ENCODE data around the gene RUNX3.

The RUNX3 gene

DNA sequence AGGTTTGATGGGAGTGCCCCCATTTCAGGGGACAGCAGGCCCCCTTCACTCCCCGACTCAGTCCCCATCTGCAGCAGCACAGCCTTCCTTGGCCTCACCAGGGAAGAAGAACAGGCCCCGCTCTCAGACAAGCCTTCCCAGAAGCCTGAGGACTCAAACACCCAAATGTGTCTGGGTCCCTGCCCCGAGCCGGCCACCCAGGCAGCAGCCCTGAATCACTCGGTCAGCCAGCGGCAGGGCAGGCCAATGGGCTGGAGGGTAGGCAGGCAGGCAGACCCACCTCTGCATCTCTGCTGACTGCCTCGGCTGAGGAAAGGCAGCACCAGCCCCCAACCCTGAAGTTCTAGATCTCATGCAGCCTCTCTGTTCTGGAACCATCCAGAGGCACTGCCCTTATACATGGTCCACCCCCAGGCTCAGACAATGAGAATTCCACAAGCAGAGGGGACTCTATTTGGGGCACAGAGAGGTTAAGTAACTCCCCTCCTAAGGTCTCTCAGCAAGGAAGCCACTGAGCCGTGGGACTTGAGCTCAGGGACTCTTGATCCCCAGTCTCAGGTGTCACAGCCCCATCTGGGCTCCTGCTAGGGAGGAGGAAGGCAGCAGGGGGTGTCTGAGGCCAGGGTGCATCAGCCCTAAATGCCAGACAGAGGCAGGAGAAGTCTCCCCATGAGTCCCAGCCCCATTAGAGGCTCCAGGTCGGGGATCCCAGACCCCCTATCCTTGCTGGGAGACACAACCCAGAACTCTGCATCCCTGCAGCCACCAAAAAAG, 33.2 kb upstream of the RUNX3 start:
- peak in 1 of 2 donors; percentile 28 for DNase-seq (ENCODE audit: low read depth in 2 of 2)

DNA sequence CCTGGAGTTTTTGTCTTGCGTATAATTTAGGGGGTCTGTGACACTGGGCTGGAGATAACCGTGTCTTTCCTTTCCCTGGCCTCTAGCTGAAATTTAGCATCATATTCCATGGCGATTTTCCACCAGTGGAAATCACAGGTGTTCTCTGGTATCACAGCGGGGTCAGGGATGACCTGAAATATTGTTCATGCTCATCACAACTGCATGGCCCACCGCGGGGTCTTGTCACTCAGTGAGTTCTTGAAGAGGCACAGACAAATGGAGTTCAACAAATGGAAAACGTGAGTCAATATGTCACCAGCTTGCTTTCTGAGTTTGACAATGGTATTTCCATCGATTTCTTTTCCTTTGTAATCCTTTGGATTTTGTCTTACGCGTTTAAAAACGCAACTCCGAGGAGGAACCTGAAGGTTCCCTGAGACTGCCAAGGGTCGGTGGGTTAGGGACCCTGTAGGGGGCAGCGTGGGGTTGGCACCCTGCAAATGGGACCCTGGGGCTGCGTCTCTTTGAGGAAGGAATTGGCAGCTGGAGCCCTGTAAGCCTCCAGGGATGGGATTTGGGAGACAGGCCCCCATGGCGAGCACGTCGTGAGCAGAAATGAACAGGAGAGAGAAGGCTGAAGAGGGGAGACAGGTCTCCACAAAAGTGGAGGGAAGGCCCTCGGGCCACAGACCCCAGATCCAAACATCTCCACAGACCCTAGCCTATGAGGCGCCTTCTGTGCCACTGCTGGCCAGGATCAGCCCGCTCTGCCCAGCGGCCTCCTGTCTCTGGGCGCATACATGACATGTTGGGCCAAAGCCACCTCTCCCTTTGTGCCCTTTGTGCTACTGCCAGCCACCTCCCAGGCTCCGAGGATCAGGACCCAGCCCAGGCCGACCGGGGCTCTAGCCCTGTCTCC, 32.1 kb upstream of the RUNX3 start:
- DNase-seq (ENCODE audit: low read depth in 2 of 2) = no peak

DNA sequence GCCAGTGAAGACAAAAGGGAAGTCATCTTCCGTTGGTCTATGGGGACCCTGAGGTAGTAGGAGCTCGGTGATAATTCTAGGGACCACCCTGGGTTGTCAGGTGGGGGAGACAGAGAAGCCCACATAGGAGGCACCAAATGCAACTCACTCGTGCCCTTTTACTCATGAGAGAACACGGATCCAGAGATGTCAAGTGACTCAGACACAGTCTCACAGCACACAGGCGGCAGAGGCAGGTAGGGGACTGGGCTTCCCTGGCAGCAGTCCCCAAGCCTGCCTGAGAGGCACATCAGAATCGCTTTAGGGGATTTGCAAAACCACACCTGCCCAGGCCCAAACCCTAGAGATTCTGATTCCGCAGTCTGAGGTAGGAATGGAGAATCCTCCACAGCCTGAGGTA, 31.3 kb upstream of the RUNX3 start:
- DNase-seq (ENCODE audit: low read depth in 2 of 2) = no peak

DNA sequence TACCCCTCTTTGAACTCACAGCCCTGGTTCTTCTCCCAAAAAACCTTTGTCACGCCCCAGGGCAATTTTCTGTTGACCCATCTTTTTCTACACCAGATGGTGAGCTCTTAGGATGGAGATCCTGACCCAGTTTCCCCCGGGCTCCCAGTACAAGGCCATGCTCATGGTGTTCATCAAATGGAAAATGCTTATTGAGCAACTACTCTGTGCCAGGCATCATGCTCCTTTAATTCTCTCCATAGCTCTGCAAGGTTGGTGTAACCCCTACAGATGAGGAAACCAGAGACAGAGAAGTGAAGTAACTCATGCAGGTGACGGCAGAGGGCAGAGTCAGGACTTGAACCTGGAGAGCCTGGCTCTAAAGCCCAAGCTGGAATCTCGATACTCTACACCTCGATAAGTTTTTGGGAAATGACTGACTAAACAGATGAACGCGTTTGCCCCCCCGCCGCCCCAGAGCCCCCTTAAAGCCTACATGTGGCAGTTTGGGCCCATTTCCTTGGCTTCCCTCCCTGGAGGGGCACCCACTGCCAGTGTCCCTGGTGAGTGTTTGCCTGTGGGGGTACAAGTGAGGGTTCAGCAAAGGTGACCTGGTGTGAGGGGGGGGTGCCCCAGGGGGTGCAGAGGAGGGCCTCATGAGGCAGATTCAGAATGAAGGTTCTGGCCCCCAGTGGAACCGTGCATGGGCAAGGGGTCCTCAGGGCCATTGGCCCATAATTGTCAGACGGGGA, 30.2 kb upstream of the RUNX3 start:
- DNase-seq (ENCODE audit: low read depth in 2 of 2) = no peak

DNA sequence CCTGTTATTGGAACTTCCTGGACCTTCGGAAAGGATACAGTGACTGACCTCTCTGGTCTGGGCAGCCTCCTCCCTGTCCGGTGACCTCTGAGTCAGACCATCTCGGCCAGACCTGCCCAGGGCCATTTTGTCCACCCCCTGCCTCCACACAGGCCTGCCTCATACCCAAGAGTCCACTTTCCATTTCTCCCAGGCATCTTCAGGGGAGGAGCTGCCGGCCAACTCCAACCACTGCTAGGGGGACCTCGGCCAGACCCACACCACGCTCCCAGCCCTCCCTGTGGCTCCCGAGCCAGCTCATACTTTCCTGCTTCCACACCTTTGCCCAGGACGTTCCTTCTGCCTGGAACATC, 29.5 kb upstream of the RUNX3 start:
- DNase-seq (ENCODE audit: low read depth in 2 of 2) = no peak

DNA sequence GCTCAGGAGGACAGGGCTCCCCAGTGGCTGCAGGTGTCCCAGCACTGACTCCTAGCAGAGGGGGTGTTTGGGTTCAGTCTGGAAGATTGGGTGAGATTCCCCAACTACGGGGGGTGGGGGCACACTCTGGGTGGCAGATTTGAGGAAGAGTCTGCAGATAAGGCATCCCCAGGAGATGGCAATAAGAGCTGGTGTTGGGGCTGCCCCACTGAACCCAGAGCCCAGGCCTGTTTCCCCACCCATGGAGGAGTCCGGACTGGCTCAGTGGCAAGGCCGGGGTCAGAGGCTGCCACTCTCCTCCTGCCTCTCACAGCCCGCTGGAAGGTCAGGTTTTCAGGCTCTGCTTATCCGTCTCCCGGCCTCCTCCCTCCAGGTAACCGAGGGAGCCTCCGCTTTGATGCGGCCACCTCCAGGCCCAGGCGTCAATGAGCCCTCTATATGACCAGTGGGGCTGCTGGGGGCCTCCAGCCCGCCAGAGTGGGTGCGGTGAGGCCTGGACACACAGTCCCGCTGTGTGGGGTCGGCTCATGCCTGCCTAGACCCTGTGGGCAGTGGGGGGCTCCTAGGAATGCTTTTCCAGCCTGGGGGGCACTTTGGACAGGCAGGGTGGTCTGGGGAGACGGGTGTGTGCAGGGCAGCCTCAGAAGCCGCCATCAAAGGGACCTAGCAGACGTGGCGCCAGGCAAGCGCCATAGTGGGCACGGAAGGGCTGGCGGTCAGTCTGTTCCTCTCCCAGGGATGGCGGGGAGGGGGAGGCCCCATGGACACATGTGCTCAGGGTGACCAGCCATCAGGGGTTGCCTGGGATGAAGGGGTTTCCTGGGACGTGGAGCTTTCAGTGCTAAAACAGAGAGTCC, 28.9 kb upstream of the RUNX3 start:
- no peak for DNase-seq (ENCODE audit: low read depth in 2 of 2)

DNA sequence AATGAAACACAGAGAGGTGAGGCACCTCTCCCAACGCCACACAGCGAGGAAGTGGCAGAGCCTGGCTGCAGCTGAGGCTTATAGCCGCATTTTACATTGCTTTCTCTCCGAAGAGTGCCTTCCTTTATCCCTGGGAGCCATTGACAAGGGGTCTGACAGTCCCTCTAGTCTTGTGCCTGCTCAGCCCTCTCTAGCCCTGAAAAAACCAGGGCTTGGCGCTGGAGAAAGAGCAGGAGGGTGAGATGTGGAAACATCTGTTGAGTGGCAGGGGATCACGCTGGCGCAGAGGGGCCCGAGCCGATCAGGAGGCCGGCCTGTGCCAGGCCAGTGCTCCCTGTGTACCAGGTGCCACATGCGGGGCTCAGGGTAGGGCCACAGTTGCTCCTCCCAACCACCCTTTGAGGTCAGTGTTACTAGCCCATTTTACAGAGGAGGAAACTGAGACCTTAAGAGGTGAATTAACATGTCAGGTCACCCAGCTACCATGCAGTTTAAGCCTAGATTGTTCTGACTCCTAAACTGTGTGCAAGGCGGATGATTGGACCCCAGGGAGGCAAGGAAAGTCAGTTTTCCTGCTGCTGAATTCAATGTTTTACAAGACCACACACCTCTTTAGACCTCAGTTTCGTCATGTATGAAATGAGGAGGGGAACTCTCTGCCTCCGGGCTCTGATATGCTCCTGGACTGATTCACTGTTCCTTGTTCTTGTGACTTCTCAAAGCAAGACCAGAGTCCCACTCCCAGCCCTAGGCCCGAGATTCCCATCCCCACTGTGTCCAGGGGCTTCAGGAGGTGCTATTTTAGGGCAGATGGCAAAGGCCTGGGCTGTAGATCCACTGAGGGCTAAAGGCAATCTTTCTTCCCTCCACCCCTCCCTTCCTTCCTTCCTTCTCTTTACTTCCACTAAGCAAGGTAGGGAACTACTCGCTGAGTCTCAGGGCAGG, 28.0 kb upstream of the RUNX3 start:
- no peak for DNase-seq (ENCODE audit: low read depth in 2 of 2)

DNA sequence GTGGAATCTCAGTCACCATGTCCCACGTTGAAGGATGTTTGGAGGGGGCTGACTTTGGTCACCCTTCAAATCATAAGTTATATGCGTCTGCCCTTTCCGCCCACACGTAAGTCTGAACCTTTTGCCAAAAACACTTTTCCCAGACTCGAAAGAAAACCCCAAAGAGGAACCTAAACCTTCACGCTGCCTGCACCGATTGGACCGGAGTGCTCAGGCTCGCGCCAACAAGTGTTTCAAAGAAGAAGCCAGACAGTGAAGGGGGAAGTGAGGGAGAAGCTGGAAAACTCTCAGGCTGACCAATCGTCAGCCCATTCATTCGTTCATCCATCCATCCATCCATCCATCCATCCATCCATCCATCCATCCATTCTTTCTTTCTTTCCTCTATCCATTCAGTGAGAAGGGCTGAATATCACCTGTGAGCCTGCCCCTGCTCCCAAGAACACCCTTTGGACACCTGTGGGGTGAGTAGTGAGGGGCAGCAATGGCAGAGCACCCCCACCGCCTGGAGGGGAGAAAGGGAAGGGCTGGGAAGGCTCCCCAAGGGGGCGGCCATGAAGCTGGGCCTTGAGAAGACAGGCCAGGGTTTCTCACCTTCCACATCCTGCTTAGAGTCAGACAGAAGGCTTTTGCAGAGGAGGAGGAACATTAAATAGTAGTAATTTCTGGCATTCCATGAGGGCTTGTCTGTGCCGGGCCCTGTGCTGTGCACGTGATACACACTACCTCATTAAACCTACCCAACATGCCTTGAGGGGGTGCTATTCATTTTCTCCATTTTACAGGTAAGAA, 27.1 kb upstream of the RUNX3 start:
- DNase-seq (ENCODE audit: low read depth in 2 of 2) = no peak

DNA sequence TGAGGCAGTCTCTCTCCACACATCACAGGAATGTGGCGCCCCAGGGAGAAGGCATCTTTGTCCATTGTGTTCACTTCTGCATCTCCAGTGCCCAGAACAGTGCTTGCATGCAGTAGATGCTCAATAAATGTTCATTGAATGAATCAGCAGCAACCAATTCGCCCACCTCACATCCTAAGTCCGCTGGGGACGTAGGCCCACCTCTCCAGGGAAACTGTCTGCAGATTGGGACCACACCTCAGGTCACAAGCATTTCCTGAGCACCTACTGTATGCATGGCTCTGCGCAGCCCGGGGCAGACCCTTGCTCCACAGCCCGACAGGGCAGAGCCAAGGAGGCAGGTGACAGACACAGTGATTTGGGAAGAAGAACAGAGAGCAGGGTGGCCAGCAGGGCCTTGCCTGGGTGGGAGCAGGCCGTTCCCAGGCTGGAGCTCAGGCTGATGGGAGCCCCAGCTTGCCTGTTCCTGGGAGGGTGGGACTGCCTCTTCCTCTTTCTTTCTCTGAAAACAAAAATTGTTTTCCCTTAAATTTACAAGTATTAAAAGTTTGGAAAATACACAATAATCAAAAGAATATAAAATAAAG, 25.8 kb upstream of the RUNX3 start:
- DNase-seq (ENCODE audit: low read depth in 2 of 2) = no peak

DNA sequence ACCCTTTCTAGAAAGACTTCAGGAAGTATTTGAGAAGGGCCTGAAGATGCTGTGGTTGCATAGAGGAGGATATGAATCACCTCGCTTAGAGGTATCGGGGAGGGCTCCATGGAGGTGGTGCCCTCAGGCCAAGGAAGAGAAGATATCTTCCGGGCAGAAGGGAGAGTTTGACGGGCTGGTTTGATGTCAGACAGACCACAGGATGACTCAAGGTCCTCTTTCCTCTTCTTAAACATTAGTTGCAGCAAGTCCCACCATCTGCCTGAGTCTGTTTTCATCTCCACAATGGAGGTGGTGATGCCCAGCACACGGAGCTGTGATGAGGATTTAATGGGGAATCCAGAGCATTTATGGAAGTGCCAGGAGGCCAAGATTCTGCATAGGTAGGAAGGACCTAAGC, 25.1 kb upstream of the RUNX3 start:
- DNase-seq (ENCODE audit: low read depth in 2 of 2) = peak; percentile 46 to 51

DNA sequence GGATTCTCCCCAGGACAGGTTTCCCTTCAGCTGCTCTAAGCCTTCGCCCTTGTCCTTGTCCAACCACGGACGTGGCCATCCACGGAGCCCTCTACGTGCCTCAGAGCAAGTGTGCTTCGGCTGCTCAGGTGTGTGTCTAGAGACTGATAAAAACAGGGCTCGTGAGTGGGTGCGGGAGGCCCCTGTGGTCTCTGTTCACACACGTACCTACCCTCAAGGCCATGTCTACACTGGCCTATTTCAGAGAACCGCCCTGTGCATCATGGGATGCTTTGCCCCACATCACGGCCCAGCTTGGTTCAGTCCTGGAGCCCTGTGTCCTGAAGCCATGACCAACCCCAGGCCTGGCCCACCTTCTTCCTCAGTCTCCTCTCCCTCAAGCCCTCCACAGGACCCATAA, 24.6 kb upstream of the RUNX3 start:
- DNase-seq (ENCODE audit: low read depth in 2 of 2) = no peak

DNA sequence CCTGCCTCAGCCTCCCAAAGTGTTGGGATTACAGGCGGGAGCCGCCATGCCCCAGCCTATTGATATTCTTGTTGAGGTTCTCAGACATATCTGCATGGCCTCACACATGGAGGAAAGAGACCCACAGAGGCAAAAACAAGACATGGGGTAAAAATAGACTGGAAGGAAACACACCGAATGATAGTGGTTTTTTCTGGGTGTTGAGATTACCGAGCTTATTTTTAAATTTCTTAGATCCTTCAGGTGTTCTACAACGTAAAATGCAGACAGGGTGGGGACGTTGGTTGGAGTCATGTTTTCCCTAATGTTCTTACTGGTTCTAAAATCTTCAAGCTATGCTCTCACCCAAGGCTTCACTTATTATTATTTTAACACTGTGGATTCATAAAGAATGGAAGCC, 23.9 kb upstream of the RUNX3 start:
- DNase-seq (ENCODE audit: low read depth in 2 of 2) = no peak

DNA sequence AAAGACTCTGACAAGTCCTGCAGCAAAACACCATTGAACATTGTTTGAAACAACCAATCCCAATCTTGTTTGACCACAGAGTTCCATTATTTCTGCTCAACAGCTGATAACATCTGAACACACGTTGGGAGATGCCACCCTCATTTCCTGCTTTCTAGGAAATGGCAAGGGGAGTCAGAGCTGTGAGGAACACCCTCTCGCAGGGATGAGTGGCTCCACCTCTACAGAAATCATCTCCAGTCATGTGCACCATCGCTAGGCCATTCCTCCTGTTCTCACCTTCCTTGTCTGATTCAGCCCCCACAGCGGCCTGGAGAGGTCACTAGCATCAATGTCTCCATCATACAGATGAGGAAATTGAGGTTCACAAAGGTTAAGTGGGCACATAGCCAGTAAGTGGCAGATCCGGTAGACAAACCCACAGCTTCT, 22.4 kb upstream of the RUNX3 start:
- DNase-seq (ENCODE audit: low read depth in 2 of 2) = no peak

DNA sequence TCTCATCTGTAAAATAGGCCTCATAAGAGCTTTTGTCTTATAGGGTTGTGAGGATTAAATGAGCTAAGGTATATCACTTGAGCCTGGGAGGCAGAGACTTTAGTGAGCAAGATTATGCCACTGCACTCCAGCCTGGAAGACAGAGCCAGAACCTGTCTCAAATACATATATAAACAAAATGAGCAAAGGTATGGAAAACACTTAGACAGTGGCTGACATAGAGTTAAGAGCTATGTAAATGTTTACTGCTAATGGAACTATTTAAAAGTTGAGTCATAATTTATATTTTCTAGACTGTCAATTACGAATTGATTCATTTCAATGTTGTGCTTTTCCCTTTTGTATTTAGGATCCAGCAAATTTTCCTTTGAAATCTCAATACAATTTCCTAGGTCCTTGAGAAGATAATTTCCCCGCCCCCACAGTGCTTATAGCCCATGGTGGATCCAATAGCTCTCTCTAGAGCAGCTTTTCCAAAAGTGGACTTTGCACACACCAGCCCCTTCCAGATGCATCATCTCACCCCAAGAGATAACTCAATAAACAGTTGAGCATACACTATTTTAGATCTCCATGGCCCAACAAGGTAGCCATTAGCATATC, 21.8 kb upstream of the RUNX3 start:
- DNase-seq (ENCODE audit: low read depth in 2 of 2) = no peak

DNA sequence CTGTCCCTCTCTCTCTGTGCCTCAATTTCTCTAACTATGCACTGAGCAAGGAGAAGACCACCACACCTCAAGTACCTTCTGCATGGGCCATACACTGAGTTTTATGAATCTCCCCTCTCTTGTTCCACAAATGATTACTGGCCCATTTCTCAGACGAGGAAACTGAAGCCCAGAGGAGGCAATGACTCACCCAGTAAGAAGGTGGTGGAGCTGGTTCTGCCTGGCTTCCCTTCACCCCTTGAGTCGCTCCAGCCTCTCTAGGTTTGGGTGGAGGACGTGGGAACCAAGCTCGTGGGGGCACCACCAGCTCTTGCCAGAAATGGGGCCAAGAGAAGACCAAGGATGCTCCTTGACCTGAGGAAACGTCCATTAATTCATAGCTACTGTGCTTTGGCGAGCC, 21.3 kb upstream of the RUNX3 start:
- no peak for DNase-seq (ENCODE audit: low read depth in 2 of 2)

DNA sequence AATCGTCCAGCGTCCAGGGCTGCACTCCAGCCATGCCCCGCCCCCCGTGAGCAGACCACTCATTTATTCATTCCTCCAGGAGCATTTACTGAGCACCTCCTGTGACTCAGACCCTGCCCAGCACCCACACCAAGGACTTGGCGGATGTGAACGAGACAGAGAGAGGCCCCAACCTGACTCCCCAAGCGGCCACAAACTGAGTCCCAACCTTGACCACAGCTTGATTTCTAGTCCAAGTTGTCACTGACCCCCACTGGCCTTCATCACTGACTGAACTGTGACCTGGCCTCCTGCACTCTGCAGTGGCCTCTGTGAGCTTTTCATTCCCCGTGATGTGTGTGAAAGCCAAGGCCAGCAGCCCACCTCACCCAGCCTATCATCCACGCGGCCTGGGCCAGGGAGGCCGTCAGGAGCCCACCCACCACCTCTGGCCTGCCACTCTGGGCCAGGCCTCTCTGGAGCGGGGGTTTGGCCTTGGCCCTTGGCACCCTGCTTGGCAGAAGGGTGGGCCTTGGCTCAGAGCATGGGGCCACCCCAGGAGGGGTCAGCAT, 19.3 kb upstream of the RUNX3 start:
- no peak for DNase-seq (ENCODE audit: low read depth in 2 of 2)

DNA sequence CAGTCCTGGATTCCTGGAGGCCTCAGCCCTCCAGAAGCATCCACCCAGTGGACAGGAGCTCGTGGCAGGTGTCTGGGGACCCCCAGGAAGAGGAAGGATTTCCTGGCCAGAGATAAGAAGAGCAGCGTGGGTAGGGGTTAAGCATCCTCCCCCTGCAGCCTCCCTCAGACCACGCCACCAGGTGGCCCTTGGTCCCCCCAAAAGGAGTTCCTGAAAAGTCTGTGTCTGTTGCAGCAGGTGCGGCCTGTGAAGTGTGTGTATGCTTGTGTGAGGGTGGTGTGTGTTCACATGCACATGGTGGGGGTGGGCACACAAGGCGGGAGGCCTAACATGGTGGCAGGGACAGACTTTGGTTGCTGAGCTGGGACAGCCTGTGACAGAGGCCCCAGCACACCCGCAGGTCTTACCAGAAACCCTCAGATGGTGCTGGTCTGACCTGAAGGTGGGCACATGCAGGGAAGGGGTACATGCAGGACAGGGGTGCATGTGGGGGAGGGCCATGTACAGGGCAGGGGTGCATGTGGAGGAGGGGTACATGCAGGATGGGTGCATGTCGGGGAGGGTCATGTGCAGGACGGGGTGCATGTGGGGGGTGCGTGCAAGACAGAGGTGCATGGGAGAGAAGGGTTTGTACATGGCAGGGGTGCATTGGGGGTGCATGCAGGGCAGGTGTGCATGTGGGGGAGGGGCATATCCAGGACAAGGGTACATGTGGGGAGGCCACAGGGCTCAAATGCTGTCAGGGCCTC, 18.2 kb upstream of the RUNX3 start:
- DNase-seq (ENCODE audit: low read depth in 2 of 2) = no peak

Measured in stimulated activated CD8-positive, alpha-beta memory T cell treated with anti-CD3 and anti-CD28 coated beads, Interleukin-7, amount 100 ng/mL, for 1 hour (primary cell).